GM19397 (cell line): Measurements from ENCODE around the gene ST3GAL4.
A peak's percentile ranks its signal among the peaks of the same experiment; 100 is the strongest.
"Not testable (repeated sequence)": the region's sequence is repeated elsewhere in the genome, so short reads cannot be mapped to it uniquely, and the experiment has no call there.

Experiments
- ATAC-seq: cut with Tn5 transposase; IDR thresholded peaks from one replicate; pipeline ENCODE4 v1.9.1; 2021; ENCODE audit warnings: mild to moderate bottlenecking, moderate library complexity; ENCODE audit not compliant: unreplicated experiment

Gene ST3GAL4

DNA sequence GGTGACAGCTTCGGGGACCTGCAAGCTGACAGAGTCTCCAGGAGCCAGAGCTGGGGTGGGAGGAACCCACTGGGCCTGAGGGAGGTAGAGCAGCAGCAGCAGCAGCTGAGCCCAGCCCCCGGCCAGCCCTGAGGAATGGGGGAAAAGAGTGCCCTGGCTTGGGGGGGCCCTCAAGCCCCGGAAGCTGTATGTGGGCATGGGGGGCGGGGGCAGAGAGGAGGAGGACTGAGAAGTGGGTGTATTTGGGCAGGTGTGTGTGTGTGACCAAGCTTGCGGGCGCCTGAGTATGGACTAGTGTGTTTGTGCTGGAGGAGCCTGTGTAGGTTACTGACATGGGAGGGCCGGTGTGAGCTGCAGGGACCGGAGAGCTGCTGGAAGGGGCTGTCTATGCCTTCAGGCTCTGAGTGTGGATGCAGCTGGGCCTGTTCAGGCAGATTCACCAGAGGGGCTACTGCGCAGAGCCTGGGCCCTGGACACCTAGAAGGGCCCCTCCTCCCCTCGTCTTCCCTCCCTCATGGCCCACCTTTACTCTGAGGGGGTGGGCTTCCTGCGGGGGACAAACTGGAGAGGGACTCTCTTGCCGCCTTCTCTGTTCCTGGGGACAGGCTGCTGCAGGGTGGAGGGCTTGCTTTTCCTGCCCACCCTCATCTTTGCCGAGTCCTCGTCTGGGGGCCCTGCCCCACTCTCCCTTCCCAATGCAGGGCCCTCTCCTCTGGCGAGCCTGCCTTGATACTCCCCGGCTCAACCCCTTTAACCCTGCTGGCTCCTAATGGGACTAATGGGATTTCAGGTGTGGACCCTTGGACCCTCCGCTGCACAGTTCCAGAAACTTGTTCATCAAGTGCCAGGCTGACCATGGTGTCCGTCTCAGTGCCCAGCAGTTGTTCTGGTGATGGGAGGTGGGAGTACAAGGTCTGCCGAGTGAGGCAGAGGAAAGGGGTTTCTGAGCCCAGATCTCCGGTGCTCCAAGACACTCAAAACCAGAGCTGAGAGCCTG lies 28.2 kb downstream of the ST3GAL4 start:
- no peak for ATAC-seq

- ATAC-seq: no peak
Measured at GRCh38 chr11:126384449-126385070, 29.1 kb downstream of the ST3GAL4 start.

DNA sequence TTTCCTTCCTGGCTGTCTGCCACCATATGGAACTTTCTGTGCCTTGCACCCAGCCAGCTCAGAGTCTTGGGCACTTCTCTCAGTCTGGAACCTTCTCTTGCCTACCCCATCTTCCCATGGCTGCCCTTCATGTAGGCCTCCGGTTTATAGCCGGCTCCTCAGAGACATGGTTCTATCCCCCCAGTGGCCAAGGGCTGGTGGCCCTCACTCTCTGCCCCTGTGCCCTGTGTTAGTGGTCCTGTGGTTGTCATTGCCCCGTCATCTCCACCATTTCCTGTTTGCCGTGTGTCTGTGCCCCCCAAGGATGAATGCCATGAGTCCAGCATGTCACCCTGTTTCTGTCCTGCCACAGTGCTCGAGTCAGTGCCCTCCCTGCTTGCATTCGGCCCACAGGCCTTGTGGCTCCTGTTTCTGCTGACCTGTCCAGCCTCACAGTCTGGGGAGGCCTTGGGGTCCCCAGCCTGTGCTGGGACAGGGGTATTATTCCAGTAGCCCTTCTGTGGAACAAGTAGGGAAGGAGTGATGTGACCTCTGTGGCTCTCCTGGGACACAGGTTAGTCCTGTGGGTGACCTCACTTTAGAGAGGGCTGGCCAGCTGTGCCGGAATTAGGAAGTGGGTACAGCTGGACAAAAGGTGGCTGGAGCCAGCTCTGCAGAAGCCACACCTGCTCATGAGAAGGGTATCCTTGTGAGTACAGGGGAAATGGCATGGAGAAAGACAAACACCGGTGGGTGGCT lies 30.7 kb downstream of the ST3GAL4 start:
- no peak for ATAC-seq

DNA sequence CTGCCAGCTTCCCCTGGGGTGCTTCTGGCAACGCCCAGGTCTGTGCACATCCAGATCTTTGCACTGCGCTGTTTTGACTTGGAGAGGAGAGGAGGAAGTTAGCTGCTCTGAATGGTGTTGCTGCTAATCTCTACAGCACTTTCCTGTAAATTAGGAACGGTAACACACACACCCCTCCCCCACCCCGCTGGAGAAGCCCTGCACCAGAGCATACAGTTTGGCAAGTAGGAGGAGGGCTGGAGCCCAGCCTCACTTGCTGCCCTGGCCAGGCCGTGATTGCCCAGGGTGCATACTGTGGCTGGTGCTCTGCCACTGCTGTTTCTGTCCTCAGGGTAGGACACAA lies 31.2 kb downstream of the ST3GAL4 start:
- ATAC-seq: not testable (repeated sequence)

GRCh38 chr11:126387857-126388256 lies 32.4 kb downstream of the ST3GAL4 start:
- no peak for ATAC-seq

GRCh38 chr11:126390272-126390867 lies 34.9 kb downstream of the ST3GAL4 start:
- no peak for ATAC-seq

DNA sequence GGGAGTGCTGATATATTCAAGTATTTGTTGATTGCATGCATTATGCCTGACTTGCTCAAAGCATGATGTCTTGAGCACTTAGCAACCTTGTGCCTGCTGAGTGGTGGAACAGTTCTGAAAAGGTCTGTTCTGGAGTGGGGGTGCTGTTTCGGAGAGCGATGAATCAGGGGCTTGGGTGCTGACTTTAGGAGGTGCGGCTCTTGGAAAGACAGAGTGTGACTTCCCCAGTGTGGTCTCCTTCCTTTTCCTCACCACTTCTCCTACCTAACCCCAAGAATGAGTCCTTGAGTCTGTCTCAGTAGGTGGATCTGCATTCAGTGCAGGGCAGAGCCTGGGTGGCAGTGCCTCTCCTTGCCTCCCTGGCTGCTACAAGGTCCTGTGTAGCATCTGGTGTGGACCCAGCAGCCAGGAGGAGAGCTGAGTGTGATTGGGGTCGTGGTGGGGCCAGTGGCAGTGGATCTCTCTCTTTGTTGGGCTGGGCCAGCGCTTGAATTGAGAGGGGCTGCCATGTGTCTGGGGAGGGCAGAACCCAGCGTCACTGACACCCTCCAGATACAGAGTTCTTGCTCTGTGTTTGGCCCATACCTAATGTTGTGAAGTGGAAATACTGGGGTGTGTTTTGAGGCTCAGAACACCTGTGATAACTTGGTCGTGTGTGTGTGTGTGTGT lies 35.9 kb downstream of the ST3GAL4 start:
- ATAC-seq: no peak

GRCh38 chr11:126391970-126392632 lies 36.6 kb downstream of the ST3GAL4 start:
- peak; percentile 84 for ATAC-seq

GRCh38 chr11:126392633-126393013 lies 37.1 kb downstream of the ST3GAL4 start:
- ATAC-seq: peak; percentile 11

- no peak for ATAC-seq
Measured at GRCh38 chr11:126393143-126393542, 37.7 kb downstream of the ST3GAL4 start.

DNA sequence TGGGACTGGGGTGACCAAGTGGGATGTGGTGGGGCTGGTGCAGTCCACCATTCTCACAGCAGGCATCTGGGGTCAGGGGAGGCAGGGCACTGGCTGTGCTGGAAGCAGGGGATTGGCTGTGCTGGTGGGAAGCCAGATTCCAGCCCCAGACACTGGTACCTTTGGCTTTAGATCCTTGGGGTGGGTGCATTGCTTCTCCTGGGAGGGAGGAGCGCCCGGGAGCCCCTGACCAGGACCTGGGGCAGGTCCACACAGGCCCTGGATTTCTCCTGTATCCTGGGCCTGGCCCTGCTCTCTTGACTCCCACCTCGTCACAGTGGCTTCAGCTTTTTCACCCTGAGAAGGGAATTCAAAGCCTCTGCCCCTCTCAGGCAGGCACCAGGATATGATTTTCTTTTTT lies 38.5 kb downstream of the ST3GAL4 start:
- ATAC-seq: no peak

DNA sequence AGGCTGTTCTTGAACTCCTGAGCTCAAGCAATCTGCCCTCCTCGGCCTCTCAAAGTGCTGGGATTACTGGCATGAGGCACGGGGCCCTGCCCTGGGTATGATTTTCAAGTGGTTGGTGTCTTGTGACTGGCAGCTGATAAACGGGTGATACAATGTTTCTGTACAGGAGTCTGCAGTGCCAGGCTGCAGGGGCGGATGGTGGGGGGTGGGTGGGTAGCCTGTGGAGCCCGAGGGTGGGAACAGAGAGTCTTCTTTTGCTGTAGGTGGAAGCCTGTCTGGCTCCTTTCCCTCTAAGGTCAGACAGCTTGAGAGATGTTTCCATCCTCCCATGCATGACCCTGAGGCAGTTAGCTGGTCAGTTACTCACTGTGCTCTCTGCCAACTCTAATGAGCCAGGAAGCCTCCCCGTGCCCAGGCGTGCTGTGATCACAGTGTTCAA lies 39.2 kb downstream of the ST3GAL4 start:
- not testable (repeated sequence) for ATAC-seq

GRCh38 chr11:126395784-126396183 lies 40.3 kb downstream of the ST3GAL4 start:
- ATAC-seq: not testable (repeated sequence)

GRCh38 chr11:126396266-126396665 lies 40.8 kb downstream of the ST3GAL4 start:
- not testable (repeated sequence) for ATAC-seq

DNA sequence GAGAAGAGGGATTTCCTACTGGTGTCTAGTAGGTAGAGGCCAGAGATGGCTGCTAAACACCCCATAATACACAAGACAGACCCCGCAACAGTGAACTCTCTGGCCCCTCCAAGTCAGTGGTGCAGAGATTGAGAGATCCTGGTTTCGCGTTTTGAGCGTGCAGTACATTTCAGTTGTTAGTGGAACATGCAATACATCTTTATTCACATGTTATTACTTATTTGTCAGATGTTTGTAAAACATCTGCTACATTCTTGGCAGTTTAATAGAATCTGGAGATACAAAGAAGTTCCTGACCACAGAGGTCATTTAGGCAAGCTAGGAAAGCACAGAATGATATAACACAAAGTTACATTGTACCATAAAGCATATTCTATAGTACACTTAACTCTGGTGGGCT lies 41.5 kb downstream of the ST3GAL4 start:
- no peak for ATAC-seq

GRCh38 chr11:126398296-126398695 lies 42.8 kb downstream of the ST3GAL4 start:
- ATAC-seq: no peak

DNA sequence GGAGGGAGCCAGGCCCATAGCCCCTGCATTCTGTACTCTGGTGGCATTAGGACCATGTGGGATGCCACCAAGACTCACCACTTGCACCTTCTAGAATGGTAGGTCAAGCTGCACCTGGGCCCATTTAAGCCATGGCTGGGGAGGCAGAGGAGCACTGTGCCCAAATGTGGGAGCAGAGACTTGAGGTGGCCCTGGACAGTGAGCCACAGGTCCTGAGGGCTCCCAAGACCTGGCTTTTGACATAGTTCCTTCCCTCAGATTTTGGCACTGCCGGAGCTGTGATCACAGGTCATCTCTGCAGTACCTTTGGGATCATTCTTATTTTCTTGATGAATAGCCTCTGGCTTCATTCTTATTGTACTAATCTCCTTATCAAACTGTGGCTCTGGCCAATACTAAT lies 43.2 kb downstream of the ST3GAL4 start:
- ATAC-seq: no peak

GRCh38 chr11:126400019-126400418 lies 44.5 kb downstream of the ST3GAL4 start:
- no peak for ATAC-seq

- ATAC-seq: no peak
Measured at GRCh38 chr11:126400479-126400878, 45.0 kb downstream of the ST3GAL4 start.

GRCh38 chr11:126403022-126403581 lies 47.6 kb downstream of the ST3GAL4 start:
- ATAC-seq: no peak
